Forelimb muscle (tissue), 1 donor: ENCODE data around the gene ZNF502. TPM values are rescaled to one million over a fixed set of nuclear protein-coding genes. Genes with fewer than 3 reads are reported as not detected.

ENCODE experiments used
- DNase-seq: peaks from one replicate; pipeline ENCODE4 v3.0.0-alpha.2; 2013; ENCODE audit warnings: low read depth
- polyA plus RNA-seq: library from polyadenylated mRNA; unstranded; fragments of 120-200 nt; gene quantifications from one replicate; pipeline ENCODE4 v1.2.1, GENCODE V29; 2013; ENCODE audit not compliant: insufficient read length

Gene ZNF502
- polyA plus RNA-seq, 1 donor, result 6.1 TPM

- DNase-seq, result no peak
Measured at GRCh38 chr3:44771424-44772098, 59.1 kb downstream of the ZNF502 start.

GRCh38 chr3:44772099-44772442 lies 59.6 kb downstream of the ZNF502 start:
- no peak for DNase-seq

Other genes starting within 250 kb of the ZNF502 start
- gene ZNF445, start 235.0 kb upstream of the ZNF502 start, polyA plus RNA-seq, result 15.4 TPM
- gene ZKSCAN7, start 157.5 kb upstream of the ZNF502 start, polyA plus RNA-seq, result 6.7 TPM
- gene ZNF660, start 127.7 kb upstream of the ZNF502 start, polyA plus RNA-seq, result 4.1 TPM
- gene ZNF197, start 87.6 kb upstream of the ZNF502 start, polyA plus RNA-seq, result 16.6 TPM
- gene ZNF35, start 63.9 kb upstream of the ZNF502 start, polyA plus RNA-seq, result 6.4 TPM
- gene ZNF501, start 17.0 kb downstream of the ZNF502 start, polyA plus RNA-seq, result 5.1 TPM
- gene KIAA1143, start 49.0 kb downstream of the ZNF502 start, polyA plus RNA-seq, result 30.6 TPM
- gene KIF15, start 49.1 kb downstream of the ZNF502 start, polyA plus RNA-seq, result 9.2 TPM
- gene TMEM42, start 149.3 kb downstream of the ZNF502 start, polyA plus RNA-seq, result 12.7 TPM
- gene TGM4, start 161.9 kb downstream of the ZNF502 start, polyA plus RNA-seq, result not detected